GM19043 (cell line): Measurements from ENCODE around the gene UMODL1.

ENCODE experiments used
- ATAC-seq: cut with Tn5 transposase; IDR thresholded peaks from one replicate; pipeline ENCODE4 v1.9.1; 2021; ENCODE audit warnings: low read depth; ENCODE audit not compliant: unreplicated experiment

UMODL1 gene

DNA sequence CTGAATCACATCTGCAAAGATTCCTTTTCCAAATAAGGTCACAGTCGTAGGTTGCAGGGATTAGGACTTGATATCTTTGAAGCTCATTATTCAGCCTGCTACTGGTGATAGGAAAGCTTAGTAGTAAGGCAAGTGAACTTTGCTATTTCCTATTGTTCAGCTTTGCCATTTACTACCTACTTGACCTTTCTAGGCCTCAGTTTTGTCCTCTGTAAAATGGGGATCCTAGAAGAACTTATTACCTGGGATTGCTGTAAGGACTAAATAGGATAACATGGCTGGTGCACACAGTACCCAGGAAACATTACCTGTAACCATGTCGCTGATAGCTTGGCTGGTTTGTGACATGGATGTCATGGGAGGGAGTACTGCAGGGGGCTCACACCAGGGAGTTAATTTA lies 24.5 kb downstream of the UMODL1 start:
- ATAC-seq = no peak

DNA sequence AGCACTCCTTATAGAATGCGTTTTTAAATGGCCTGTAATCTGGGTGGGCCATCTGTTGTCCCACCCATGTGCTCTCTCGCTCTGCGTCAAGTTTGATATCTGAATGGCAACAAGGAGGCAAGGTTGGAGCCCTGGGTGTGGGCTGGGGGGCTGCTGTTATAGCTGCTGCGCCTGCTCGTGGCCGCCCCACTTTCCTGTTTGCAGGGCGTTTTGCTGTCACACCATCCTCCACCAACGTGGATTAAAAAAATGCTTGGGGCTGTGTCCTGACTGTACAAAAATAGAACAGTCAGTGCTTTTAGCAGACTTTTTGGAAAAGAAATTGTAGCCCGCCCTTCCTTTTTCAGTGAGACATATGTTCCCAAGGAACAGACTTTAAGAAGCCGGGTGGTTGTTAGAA lies 25.4 kb downstream of the UMODL1 start:
- ATAC-seq = no peak

DNA sequence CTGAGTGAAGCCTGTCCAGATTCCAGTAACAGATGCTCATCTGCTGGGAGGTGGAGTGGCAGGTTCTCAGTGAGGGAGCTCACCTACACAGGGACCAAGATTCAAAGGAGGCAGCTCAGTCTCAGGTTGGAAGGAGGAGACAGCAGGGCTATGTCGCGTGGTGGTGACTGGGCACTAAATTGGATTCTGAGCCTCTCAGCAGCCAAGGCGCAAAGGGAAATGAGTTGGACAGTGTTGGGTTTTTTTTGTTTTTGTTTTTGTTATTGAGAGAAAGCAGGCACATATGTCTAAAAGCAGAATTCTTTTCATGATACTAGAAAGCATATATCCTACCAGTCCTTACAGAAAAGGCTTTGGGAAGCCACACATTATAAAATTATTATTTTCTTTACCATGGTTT lies 26.2 kb downstream of the UMODL1 start:
- ATAC-seq = no peak

DNA sequence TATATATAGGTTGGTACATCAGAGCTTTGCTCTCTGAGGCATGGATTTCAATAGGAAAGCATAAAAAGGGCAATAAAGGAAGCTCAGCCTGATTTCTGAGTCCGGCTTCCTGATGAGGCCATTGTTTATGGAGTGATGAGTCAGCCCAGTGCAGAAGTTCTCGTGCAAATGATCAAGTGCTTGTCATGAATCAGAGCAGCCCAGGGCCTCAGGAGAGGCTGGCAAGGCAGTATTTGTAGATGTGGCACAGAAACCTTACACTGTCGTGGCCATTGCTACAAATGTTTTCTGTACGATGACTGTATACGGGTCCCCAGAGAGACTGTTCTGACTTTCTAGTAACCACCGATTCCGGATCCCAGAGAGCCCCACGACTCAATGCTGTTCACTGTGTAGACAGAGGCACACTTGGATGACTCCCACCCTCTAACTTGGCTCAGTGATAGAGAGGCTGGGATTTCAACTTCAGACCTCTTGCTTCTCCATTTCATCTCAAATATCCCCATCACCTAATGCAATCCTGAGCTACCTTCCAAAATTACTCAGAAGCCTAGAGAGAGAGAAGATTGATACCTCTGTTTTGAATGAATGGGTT lies 26.8 kb downstream of the UMODL1 start:
- no peak for ATAC-seq

DNA sequence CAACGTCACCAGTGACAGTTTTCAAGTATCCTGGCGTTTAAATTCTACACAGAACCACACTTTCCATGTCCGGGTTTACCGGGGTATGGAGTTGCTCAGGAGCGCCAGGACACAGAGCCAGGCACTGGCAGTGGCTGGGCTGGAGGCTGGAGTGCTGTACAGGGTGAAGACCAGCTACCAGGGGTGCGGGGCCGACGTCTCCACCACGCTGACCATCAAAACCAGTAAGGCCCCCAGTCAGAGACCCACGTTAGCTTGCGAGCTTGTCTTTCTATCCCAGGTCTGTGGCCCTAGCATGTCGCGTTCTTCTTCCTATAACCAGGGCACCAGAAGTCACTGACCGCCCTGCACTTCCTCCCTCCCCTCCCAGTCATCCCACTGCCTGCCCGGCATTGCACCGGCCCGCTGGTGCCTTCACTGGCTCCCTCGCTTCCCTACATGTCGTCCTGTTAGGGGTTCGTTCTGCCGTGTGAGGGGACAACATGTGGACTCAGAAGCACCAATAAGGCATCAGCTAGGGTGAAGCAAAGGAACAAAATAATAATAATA lies 27.9 kb downstream of the UMODL1 start:
- no peak for ATAC-seq

DNA sequence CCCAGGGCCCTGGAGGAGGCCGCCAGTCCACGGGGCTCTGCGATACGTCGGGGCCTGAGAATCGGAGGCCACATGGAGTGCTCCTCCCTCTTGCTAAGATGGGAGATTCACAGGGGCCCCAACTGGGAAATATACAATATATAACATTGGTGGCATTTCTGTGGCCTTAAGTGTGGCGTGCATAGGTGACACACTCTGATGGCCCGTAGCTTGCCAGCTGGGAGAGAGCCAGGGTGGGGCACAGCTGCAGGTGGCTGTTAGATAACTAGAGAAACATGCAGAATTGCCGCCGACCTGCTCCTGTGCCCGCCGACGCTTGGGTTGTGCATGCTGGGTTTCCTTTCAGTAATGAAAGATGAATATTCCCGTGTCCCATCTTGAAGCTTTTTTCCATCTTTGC lies 30.1 kb downstream of the UMODL1 start:
- no peak for ATAC-seq

DNA sequence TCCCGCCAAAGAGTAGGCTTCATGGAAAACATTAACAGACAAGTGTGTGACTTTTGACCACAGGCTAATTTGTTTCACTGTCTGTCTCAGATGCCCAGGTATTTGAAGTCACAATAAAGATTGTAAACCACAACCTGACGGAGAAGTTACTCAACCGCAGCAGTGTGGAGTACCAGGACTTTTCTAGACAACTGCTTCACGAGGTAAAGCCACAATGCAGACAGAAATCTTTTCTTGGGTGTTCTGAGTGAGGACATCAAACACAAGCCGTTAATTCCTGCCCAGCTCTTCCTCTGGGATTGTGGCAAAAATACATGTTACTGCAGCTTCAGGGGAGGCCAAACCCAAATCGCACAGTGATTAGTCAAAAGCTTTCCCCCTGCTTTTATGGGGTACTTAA lies 31.0 kb downstream of the UMODL1 start:
- no peak for ATAC-seq

DNA sequence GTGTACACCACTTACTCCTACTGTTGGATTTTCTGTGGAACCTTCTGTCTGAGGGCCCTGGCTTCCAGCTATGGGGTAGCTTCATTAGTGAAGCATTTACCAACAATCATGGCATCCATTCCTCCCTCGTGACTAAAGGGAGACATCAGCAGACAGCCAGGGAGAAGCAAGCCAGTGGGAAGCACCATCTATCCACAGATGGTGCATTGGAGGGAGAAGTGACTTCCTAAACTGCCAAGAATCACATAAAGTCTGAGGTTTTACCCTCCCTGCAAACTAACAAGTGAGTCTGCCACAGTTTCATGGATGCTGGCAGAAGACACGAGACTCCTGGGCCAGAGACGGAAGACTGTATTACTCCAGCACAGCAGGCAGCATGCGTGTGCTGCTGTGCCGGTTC lies 31.4 kb downstream of the UMODL1 start:
- ATAC-seq = no peak

DNA sequence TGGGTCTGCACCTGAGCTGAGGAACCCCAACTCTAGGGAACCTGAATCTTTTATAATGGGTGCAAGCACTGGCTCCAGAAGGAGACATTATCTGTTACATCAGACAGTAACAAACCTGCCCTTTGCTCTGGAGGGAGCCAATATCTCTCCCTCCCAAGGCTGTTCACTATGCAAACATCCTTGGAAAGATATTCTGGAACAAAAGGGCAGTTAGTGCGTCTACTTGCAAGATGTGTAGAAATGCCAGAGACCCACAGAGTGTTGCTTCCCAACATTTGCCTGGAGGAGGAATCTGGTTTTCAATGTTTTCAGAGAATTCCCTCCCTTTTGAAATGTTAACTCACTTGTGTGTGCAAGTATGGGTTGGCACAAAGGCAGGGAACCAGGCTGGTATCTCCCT lies 31.9 kb downstream of the UMODL1 start:
- ATAC-seq = no peak

DNA sequence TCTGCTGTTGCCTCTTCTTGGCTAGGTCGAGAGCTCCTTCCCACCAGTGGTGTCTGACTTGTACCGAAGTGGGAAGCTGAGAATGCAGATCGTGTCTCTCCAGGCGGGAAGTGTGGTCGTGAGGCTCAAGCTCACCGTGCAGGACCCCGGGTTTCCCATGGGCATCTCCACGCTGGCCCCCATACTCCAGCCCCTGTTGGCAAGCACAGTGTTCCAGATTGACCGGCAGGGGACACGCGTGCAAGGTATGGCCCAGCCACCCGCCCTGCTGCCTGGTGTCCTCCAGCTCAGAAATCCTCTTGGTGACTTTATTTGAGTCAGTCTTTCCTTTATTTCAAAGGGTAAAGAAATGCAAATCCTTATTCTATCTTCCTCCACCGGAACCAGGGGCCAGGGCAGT lies 32.7 kb downstream of the UMODL1 start:
- ATAC-seq = no peak

DNA sequence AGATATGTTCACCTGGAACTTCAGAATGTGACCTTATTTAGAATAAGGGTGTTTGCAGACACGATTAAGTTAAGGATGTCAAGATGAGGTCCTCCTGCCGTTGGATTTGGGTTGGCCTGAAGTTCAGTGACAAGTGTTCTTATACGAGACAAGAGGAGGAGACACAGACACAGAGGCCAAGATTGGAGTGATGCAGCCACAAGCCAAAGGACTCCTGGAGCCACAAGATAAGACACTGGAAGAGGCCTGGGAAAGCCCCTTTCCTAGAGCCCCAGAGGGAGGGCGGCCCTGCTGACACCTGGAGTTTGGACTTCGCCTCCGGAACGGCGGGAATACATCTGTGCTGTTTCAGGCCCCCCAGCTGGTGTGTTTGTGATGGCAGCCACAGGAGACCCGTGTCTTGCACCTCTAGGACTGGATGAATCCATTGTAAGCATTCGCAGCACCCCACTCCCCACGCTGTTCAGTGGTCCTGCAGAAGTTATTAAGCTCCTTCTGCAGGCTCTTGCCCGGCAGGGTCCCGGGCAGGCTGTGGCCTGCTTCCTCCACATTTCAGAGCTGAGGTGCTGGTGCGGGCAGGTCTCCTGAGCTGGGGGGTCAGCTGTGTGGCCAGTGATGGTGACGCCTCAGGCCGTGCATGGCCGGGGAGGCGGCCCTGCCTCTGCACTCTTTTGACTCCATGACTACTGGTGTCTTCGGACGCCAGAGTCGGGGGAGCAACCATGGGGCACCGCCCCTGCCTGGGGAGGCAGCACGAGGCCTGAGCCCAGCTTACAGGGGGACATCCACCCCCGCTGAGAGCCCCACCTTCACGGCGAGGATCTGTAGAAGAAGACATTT lies 34.6 kb downstream of the UMODL1 start:
- ATAC-seq = no peak

DNA sequence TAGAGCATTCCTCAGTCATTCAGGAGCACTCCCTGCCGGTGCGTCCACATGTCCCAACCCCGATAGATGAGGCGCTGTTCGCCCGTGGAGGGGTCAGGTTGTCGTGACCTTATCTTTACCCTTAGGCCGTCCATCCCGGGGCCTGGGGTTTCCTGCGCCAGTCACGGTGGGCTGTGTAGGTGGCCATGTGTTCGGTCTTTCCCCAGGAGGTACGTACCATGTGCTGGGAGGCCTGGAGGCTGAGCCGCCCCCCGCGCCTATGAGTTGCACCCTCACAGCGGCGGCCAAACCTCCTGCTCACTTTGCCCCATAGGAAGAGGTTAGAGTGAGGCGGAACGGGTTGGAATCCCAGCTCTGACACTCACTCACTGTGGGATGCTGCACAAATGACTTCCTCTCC lies 35.3 kb downstream of the UMODL1 start:
- no peak for ATAC-seq

DNA sequence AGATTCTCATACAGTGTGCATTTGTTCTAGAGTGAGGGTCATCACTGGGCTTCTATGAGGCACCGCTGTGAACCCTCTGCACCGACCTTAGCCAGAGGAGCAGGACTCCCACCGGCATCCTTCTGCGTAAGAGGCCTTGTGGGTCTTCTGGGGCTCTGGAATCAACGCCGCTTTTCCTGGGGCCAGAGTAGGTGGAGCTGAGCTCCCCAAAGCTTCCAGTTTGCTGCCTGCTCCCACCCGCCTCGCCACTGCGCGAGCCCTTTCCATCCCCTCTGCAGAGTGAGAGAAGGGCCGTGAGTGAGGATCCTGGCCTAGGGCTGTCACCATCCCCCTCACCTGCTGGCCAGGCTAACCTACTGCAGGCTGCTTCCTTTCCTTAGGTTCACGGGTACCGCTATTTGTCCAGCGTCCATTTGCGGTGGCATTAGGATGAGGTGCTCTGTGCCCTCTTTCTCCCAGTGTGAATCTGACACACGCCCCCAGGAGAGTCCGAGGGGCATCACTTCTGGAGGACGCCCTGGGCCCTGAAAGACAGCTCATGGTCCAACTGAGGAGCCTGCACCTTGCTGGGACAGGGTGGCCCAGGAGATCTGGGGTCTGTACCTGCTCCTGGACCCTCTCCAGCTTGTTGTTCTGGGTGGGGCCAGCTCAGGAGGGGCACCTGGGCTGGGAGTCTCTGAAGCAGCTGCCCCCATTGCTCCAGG lies 36.2 kb downstream of the UMODL1 start:
- ATAC-seq = no peak

DNA sequence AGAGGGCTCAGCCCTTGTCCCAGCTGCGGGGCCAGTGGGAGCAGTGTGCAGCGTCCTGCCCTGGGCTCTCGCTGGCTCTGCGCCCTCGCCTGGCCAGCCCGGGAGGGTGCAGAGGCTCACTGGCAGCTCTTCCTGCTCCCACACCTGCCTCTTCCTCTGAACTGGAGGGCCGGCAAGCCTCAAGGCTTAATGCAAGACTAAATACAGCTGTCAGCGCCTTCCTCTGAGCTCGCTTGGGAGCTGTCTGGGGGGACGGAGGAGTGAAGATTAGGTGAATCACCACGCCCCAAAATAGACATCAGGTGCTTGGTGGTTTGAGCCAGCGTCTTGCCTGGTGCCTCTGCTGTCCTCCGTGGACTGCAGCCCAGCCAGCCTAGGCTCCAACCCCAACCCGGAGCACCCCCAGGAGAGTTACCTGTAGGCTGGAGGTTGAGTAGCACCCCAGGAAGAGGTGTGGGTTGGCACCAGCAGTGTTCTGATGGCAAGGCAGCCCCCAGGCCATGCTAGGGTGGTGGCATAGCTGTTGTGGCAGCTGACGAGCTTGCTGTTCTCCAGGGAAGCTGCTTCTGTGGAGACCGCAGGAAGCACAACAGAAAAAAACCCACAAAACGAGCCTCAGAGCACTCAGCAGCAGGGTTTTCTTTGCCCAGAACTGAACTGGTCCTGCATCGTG lies 36.9 kb downstream of the UMODL1 start:
- ATAC-seq = no peak

DNA sequence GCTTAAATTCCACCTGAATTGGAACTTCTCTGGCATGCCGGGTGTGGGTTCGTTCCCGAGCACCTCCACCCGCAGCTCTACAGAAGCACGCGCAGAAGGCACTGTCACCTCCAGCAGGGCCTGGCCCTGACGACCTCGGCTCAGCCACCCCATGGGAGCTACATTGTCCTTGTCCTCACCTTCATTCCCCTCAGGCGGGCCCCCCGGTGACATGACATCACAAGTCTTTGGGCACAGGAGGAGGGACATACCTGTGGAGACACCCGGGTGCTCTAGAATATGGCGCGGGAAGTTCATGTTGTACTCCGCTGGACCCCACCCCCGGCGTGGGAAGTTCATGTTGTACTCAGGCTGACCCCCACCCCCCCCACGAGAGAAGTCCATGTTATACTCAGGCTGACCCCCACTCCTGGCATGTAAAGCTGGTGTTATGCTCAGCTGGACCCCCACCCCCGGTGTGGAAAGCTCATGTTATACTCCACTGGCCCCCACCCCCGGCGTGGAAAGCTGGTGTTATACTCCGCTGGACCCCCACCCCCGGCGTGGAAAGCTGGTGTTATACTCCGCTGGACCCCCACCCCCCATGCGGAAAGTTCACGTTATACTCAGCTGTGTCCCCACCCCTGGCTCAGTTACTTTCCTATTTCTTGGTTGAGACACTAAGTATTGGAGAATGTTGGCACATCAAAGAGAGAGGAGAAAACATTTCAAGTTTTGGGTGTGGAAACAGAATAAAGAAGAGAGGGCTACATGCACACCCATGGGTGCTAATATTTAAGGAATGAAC lies 37.6 kb downstream of the UMODL1 start:
- no peak for ATAC-seq

DNA sequence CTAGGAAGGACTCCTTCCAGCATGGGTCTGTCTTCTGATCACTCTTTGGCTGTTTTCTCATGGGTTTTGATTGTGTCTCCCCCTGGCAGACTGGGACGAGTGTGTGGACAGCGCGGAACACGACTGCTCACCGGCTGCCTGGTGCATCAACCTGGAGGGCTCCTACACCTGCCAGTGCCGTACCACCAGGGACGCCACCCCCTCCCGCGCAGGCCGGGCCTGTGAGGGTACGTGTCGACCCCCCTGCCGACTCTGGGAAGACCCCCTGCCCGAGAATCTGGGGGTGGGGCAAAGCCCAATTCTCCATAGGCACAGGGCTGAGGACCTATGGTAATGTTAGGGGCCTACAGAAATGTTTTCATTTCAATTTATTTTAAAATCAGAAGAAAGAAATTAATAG lies 38.4 kb downstream of the UMODL1 start:
- no peak for ATAC-seq

DNA sequence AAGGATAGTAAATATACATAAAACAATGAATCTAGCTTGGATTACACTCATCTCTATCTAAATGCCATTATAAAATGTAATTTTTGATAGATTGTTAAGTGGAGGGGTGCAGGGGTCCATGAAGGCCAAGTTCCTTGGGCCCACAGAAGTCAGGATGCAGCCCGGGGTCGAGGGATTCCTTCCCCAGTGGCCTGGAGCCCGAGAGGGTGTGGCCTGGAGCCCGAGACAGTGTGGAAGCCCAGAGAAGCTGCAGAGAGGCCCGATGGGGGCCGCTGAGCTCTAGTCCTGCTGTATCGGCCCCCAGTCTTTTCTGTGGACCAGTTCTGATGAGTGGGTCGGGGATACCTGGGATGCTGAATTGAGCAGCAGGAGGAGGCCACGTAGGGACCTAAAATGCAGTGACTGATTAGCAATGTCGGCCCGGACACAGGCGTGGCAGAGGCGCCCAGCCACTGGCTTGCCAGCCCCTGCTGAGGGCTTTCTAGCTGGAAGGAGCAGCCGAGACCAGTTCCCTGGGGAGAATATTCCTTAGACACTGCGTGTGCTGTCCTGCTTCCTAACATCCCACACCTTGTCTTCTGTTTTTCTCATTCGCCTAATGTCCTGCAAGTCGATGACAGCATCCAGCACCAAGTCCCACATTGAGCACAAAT lies 38.9 kb downstream of the UMODL1 start:
- no peak for ATAC-seq

DNA sequence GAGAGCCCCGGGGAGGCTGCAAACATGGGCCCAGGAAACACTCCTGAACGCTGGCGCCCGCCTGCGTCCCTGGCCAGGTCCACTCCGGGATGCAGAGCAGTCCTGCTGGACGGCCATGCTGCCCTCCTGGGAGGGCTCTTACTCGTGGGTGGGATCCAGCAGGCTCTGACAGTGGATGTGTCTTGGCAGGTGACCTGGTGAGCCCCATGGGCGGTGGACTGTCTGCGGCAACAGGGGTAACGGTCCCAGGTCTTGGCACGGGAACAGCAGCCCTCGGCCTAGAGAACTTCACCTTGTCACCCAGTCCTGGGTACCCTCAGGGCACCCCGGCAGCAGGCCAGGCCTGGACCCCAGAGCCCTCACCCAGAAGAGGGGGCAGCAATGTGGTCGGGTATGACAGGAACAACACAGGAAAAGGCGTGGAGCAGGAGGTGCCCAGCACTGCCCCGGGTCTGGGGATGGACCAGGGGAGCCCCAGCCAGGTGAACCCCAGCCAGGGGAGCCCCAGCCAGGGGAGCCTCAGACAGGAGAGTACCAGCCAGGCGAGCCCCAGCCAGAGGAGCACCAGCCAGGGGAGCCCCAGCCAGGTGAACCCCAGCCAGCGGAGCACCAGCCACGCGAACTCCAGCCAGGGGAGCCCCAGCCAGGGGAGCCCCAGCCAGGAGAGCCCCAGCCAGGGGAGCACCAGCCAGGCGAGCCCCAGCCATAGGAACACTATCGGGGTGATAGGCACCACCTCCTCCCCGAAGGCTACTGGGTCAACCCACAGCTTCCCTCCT lies 39.8 kb downstream of the UMODL1 start:
- ATAC-seq = no peak

DNA sequence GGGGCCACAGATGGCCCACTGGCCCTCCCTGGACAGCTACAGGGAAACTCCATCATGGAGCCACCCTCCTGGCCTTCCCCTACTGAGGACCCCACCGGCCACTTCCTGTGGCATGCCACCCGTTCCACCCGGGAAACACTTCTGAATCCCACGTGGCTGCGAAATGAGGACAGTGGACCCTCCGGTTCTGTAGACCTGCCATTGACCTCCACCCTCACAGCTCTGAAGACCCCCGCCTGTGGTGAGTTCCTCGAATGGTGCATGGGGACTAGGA lies 40.3 kb downstream of the UMODL1 start:
- ATAC-seq = no peak
